NCI-H2196 treated with DMSO at 0.1 percent for 48 hours (cell line): ENCODE measurements around the gene TUBGCP6.
"Not testable (repeated sequence)": the region's sequence is repeated elsewhere in the genome, so short reads cannot be mapped to it uniquely, and the experiment has no call there.

Experiments used
- DNase-seq: peaks from one replicate; lab custom pipeline; 2025; ENCODE audit not compliant: unreplicated experiment; lab: John Stamatoyannopoulos, UW

The TUBGCP6 gene

DNA sequence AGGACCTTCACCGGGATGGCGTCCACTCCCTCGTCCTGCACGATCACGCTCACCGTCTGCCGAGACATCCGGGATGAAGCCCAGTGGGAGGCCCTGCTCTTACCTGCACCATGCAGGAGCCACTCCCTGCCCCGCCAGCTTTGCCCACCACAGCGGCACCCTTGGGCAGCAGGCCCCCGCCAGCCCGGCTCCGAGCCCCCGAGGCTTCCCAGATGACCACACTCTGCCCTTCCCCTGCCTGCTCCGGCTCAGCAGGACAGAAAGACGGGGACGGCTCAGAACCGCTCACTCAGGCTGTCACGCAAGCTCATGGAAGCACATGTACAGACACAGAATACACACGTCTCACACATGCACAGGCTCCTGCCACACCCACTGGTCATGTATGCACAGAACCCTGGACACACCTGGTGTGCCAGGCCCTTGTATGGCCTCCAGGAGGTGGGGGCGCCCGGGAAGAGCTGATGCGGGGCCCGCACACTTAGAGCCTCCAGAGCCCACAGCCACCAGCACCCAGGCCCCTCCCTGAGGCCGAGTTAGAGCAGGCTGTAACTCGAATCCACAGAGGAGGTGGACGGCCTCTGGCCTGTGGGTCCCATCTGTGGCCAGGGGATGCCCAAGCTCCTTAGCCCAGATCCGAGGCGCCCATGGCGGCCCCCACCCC, 34.3 kb upstream of the TUBGCP6 start:
- no peak for DNase-seq

GRCh38 chr22:50278461-50278860, 33.6 kb upstream of the TUBGCP6 start:
- DNase-seq = no peak

GRCh38 chr22:50277761-50278160, 32.9 kb upstream of the TUBGCP6 start:
- DNase-seq = no peak

DNA sequence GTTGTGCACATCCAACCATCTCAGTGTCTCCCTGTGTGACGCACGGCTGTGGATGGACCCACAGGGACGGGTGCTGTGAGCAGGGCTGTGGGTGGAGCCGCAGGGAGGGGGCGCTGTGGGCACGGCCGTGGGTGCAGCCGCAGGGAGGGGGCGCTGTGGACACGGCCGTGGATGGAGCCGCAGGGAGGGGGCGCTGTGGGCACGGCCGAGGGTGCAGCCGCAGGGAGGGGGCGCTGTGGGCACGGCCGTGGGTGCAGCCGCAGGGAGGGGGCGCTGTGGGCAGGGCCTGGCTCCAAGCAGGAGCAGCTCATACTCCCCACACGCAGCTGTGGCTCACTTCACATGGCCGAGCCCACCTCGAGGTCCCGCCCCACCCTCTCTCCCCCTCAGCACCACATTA, 31.3 kb upstream of the TUBGCP6 start:
- no peak for DNase-seq

DNA sequence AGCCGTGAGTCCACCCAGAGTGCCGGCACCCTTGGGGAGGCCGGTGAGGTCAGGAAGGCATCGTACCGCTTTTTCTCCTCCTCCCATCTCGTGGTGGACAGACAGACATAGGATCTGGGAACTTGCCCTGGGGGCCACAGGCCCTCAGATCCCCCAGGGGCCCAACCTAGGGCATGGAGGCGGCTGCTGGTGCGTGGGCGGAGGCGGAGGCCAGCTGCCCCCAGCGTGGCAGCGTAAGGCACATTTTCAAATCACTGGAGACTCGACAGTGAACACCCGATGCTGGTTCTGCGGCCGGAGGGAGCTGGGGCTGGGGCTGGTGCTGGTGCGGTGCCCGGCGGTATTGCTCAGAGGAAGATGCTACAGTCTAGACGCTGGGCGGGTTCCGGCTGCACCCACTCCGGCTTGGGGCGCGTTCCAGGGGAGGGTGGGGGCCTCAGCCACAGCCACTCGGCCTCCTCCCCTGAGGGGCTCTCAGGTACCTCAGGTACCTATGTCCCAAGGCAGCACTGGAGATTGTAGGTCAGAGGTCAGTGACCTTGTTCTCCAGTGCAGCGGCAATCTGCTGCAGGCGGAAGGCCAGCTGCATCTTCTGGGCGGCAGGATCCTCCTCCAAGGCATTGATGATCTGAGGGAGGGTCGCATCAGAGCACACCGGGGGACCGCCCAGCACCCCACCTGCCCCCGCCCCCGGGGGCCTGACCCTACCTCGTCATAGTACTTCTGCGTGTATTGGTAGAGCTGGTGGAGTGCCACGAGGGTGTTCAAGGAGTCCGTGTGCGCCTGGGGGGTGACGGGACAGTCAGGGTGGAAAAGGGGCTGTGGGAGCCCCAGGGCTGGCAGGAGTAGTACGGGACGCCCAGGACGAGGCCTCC, 30.6 kb upstream of the TUBGCP6 start:
- DNase-seq = no peak

GRCh38 chr22:50274771-50275170, 29.9 kb upstream of the TUBGCP6 start:
- no peak for DNase-seq

DNA sequence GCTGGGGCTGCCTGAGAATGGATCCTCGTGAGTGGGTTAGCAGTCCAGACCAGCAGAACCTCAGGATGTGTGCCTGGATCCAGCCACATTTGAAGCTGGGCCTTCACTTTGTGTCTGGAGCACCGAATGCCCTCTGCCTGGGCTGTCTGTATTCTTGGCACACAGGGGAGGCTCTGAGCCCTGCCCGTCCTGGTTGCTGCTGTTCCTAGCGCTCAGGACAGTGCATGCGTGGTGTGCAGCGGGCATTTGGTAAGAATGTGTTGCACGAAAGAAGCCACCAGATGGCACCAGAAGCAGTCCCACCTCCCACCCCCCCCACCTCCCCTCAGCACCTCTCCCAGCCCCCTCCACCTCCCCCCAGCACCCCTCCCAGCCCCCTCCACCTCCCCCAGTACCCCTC, 29.5 kb upstream of the TUBGCP6 start:
- peak; percentile 12 for DNase-seq

DNA sequence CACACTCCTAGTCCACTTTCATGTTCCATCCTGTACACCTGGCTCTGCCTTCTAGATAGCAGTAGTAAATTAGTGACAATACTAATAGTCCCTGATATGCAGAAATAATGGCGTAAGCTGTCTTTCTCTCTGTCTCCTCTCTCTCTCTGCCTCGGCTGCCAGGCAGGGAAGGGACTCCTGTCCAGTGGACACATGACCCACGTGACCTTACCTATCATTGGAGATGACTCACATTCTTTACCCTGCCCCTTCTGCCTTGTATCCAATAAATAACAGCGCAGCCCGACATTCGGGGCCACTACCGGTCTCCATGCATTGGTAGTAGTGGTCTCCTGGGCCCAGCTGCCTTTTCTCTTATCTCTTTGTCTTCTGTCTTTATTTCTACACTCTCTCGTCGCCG, 29.0 kb upstream of the TUBGCP6 start:
- not testable (repeated sequence) for DNase-seq

DNA sequence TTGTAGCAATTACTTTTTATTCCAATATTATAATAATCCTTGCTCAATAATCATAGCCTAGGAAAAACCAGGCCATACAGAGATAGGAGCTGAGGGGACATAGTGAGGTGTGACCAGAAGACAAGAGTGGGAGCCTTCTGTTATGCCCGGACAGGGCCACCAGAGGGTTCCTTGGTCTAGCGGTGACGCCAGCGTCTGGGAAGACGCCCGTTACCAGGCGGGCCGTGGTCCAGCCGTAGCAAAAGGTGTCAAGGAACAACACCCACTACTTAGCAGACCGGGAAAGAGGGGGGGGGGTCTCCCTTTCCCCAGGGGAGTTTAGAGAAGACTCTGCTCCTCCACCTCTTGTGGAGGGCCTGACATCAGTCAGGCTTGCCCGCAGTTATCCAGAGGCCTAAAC, 28.5 kb upstream of the TUBGCP6 start:
- DNase-seq = not testable (repeated sequence)

- no peak for DNase-seq
Observed at GRCh38 chr22:50272044-50272802, 27.4 kb upstream of the TUBGCP6 start.

- peak; percentile 10 for DNase-seq
Observed at GRCh38 chr22:50271519-50271970, 26.7 kb upstream of the TUBGCP6 start.

- DNase-seq = no peak
Observed at GRCh38 chr22:50270666-50271394, 26.0 kb upstream of the TUBGCP6 start.

DNA sequence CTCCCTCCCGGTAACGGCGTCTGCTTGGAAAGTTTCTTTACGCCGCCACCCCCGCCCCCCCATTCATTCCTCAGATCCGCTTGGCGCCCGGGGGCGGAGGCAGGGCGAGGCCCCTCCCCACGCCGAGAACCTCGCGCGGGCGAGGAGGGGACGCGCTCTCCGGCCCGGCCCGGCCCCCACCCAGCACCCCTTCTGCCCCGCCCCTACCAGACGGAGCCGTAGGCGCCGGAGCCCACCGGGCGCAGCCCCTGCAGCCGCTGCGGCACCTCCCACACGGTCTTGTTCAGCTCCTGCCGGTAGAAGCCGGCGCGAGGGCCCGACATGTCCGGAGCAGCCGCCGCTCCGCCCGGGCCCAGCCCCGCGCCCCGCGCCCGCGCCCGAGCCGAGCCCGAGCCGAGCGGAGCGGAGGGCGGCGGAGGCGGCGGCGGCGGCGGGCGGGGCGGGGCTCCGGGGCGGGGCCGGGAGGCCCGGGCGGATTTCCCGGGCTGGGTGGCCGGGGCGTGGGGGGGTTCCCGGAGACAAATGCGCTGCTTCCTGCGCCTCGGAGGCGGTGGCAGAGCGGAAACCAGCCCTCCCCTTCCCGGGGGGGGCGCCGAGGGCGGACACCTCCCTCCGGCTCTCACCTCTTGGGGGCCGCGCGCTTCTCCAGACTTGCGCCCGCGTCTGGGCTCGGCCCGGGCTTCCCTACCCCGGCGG, 25.3 kb upstream of the TUBGCP6 start, which contains the start of gene MAPK11:
MAPK11 (minus strand) TSS at position 411 of the 696 bp plus-strand sequence; CDS start at position 323, 88 bp downstream.
- DNase-seq = no peak

DNA sequence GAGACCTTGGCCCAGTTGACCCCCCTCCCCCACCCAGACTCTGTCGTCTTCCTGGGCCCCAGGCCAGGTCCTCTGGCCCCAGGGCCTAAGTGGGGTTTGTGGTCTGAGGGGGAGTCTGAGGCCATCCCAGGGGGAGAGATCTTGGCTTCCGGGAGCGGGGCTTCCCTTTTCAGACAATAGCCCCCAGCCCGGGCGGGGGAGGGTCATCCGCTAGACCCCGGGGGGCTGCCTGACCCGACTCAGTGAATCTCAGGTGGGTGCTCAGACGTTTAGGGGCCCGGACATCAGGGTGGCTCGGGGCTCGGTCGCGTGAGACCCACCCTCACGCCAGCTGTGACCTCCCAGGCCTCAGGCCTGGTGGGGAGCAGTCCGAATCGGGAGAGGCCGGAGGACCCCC, 24.7 kb upstream of the TUBGCP6 start:
- no peak for DNase-seq

GRCh38 chr22:50268655-50269113, 23.9 kb upstream of the TUBGCP6 start:
- peak; percentile 57 for DNase-seq

DNA sequence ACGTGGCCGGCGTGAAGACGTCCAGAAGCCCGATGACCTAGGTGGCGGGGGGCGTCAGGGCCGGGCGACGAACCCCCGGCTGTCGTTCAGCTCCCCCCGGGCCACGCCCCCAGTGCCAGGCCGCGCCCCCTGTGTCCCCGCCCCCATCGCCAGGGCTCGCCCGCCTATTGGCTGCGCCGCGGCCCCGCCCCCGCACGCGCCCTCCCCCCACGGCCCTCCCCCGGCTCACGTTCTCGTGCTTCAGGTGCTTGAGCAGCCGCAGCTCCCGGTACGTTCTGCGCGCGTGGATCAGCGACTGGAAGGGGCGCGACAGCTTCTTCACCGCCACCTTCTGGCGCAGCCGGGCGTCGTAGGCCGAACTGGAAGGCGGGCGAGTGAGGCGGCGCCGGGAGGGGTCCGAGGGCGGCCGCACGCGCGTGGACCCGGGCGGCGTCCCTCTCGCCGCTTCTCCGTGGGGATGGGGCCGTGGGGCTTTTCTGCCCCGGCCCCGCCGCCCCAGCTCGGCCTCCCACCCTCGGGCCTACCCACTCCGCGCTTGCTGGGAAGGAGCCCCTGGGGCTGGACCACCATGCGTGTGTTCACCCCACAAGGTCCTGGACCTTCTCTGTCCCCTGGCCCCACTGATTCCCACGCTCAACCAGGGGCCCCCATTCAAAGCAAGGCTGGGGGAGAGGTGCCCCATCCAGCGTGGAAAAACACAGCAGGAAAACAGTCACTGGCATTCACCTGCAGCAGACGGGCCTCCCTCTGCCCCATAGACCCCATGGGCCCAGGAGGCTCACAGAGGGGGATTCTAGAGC, 23.0 kb upstream of the TUBGCP6 start:
- no peak for DNase-seq

DNA sequence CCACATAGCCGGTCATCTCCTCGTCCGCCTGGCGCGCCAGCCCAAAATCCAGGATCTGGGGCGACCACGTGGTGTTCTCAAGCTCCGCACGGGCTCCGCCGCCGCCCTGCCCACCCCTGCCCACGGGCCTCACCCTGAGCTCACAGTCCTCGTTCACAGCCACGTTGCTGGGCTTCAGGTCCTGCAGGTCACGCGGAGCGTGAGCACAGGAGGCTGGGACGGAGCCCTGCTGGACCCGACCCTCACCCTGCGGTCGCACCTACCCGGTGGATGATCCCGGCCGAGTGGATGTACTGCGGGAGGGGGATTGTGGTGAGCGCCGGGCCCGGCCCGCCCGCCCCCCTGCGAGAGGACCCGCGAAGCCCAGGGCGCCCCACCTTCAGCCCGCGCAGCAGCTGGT, 22.2 kb upstream of the TUBGCP6 start:
- DNase-seq = no peak

- no peak for DNase-seq
Observed at GRCh38 chr22:50264946-50265669, 20.3 kb upstream of the TUBGCP6 start.
